ENCODE measurements around the gene ACSS3. TPM values are rescaled to one million over a fixed set of nuclear protein-coding genes. Genes with fewer than 3 reads are reported as not detected.

The ACSS3 gene
- total RNA-seq, 4 donors from 2014 or later: 4.9 to 10.0 (median 8.3) TPM

DNA sequence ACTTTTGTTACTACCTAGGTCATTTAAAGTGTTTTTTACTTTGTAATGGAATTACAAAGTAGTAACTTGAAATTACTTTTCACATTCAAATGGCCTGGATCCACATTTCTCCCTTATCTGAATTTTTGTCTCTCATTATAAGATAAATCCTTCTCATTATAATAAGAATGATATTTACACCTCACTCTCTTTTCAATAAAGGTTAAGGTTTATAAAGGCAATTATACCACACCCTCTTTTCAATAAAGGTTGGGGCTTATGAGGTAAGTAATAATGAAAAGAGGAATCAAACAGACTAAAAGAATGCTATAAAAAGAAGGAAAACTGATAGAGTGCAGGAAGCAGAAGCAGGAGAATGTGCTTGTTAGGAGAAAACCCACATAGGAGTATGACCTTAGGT, 210.8 kb downstream of the ACSS3 start:
- no peaks in the 10 kb centered on the region for H3K27me3 ChIP-seq
- TF ChIP-seq, protein P1, sequence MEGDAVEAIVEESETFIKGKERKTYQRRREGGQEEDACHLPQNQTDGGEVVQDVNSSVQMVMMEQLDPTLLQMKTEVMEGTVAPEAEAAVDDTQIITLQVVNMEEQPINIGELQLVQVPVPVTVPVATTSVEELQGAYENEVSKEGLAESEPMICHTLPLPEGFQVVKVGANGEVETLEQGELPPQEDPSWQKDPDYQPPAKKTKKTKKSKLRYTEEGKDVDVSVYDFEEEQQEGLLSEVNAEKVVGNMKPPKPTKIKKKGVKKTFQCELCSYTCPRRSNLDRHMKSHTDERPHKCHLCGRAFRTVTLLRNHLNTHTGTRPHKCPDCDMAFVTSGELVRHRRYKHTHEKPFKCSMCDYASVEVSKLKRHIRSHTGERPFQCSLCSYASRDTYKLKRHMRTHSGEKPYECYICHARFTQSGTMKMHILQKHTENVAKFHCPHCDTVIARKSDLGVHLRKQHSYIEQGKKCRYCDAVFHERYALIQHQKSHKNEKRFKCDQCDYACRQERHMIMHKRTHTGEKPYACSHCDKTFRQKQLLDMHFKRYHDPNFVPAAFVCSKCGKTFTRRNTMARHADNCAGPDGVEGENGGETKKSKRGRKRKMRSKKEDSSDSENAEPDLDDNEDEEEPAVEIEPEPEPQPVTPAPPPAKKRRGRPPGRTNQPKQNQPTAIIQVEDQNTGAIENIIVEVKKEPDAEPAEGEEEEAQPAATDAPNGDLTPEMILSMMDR (IDR thresholded peaks at IDR 0.05): no peak
- no peak for TF ChIP-seq POLR2A (IDR thresholded peaks at IDR 0.05)
- no peak for DNase-seq
- H3K27ac ChIP-seq: no peak overlapping the region
- H3K36me3 ChIP-seq: no peaks in the 10 kb centered on the region
- no peaks in the 10 kb centered on the region for H3K4me1 ChIP-seq
- no peaks in the 10 kb centered on the region for H3K9me3 ChIP-seq
- no peak overlapping the region for H3K4me3 ChIP-seq

DNA sequence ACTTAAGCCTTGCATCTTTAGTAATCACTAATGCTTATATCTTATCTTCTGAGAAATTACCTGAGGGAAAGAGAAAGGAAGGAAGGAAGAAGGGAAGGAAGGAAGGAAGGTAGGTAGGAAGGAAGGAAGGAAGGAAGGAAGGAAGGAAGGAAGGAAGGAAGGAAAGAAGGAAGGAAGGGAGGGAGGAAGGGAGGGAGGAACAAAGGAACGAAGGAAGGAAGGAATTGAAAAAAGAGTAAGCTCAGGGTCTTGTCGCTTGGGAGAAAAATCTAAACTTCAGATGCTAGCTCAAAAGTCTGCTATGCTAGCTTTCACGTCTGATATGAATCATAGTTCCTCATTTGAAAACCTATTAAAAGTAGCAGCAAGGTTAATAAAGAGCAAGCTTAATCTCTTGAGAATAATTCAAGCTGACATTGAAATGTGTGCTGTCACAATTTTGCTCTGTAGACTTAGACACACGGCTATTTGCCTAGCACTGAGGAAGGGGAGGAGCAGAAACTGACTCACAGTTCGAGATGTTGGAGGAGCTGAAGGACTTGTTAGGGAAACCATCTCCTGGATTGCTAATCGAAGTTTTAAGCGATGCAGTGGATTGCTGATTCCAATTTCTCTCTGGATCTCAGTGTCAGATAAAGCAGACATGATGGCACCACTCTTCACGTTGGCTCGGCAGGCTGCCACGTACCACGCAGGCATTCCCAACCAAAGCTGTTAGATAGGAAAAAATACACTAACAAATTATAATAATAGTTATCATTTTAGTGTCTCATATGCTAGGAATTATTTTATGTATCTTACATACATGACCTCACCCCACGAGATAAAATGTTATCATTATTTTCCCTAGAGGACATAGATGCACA, 216.7 kb downstream of the ACSS3 start:
- TF ChIP-seq POLR2A (IDR thresholded peaks at IDR 0.05): no peak
- TF ChIP-seq, protein P1 (IDR thresholded peaks at IDR 0.05): no peak
- no peaks in the 10 kb centered on the region for H3K4me1 ChIP-seq
- H3K27me3 ChIP-seq: no peaks in the 10 kb centered on the region
- no peak overlapping the region for H3K27ac ChIP-seq
- H3K4me3 ChIP-seq: no peak overlapping the region
- no peaks in the 10 kb centered on the region for H3K9me3 ChIP-seq
- no peak for DNase-seq
- no peaks in the 10 kb centered on the region for H3K36me3 ChIP-seq

DNA sequence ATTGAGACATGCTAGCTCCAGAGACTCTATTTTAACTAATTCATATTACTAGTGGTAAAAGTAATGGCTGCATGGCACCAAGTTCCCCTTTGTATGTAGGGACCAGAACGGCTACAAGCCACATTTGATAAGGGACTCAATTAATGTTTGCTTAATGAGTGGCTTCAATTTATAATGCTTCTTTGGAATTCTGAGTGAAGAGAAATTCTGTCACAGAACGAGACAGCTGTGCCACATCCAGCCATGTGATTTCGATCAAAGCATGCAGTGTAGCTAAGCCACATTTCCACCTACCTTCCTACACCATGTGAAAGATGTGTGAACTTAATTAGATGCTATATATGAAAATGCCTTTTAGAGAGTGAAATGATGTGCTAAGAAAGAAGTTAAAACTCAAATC, 217.4 kb downstream of the ACSS3 start:
- Histone ChIP-seq H3K27me3 (no peaks in the 10 kb centered on the region), H3K4me3 (no peak overlapping the region), H3K27ac (no peak overlapping the region), H3K9me3 (no peaks in the 10 kb centered on the region), H3K4me1 (no peaks in the 10 kb centered on the region), H3K36me3 (no peaks in the 10 kb centered on the region)
- no peak for DNase-seq
- TF ChIP-seq POLR2A (IDR thresholded peaks at IDR 0.05): no peak
- TF ChIP-seq, protein P1 (IDR thresholded peaks at IDR 0.05): no peak

DNA sequence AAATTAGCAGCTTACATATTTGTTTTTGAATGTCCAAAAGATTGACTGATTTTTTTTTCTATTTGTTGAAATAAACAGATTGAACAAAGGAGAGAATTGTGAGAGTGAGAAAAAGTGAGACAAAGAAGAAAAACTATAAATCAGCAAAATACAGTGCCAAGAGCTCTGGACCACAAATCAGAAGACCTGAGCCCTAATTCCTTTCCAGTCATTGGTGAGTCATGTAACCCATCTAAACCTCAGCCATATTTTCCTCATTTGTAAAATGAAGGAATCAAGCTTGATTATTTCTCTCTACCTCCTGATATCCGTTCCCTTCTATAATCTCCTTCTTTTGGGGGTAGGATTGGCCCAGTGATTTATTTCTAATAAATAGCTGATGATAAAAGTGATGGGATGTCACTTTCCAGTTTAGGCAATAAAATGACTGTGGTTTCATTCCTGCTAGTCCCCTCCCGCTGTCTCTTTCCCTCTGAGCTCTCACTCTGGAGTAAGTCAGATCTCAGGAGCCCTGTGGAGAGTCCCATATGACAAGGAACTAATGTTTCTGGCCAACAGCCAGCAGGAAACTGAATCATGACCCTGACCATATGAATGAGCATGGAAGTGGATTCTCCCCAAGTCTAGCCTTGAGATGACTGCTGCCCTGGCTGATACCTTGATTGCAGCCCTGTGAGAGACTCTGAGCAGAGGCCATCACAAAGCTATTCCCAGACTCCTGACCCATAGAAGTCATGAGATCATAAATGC, 218.9 kb downstream of the ACSS3 start:
- Histone ChIP-seq H3K27me3 (no peaks in the 10 kb centered on the region), H3K36me3 (no peaks in the 10 kb centered on the region), H3K4me1 (no peaks in the 10 kb centered on the region), H3K9me3 (no peaks in the 10 kb centered on the region), H3K4me3 (no peak overlapping the region), H3K27ac (no peak overlapping the region)
- DNase-seq: no peak
- TF ChIP-seq POLR2A (IDR thresholded peaks at IDR 0.05): no peak
- TF ChIP-seq, protein P1 (IDR thresholded peaks at IDR 0.05): no peak

DNA sequence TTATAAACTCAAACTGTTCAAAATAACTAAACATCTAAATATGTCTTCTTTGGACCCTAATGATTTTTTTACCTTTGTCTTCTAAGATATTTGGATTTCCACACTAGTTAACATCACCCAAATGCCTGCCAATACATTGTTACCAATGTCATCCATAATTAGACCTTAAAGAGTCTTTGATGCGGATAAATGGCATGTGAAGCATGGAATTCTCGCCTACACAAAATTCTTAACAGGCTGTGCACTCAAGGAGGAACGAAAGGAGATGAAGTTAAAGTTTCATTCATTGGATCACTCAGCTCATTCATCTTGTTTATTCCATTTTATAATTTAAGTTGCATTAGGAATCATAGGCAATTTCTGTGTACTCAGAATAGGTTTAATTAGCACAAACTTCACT, 219.7 kb downstream of the ACSS3 start:
- Histone ChIP-seq H3K9me3 (no peaks in the 10 kb centered on the region), H3K27ac (no peak overlapping the region), H3K4me1 (no peaks in the 10 kb centered on the region), H3K27me3 (no peaks in the 10 kb centered on the region), H3K4me3 (no peak overlapping the region), H3K36me3 (no peaks in the 10 kb centered on the region)
- TF ChIP-seq POLR2A (IDR thresholded peaks at IDR 0.05): no peak
- TF ChIP-seq, protein P1 (IDR thresholded peaks at IDR 0.05): no peak
- DNase-seq: no peak
